A172 (cell line): Measurements from ENCODE around the gene ZSCAN20. TPM values are rescaled to one million over a fixed set of nuclear protein-coding genes. Genes with fewer than 3 reads are reported as not detected.

Experiments used
- DNase-seq: peaks from one replicate; pipeline ENCODE4 v3.0.0-alpha.2; 2015; ENCODE audit warnings: low spot score
- total RNA-seq: library from RNA; depleted of rRNA; stranded (reverse); fragments of >200 nt; shearing (Covaris generic); gene quantifications from 2 replicates; pipeline ENCODE4 v1.2.3, GENCODE V29; 2014

Gene ZSCAN20
- total RNA-seq, 1 experiment from 2014 or later: 4.0 TPM

GRCh38 chr1:33443705-33444180 is 28.7 kb upstream of the ZSCAN20 start:
- DNase-seq: no peak

- DNase-seq: no peak
Observed at GRCh38 chr1:33445108-33445507, 27.3 kb upstream of the ZSCAN20 start.

GRCh38 chr1:33446590-33446989 is 25.9 kb upstream of the ZSCAN20 start:
- DNase-seq: no peak

GRCh38 chr1:33454646-33455282 is 17.7 kb upstream of the ZSCAN20 start:
- DNase-seq: peak; percentile 40

GRCh38 chr1:33455539-33456501 is 16.6 kb upstream of the ZSCAN20 start:
- DNase-seq: peak; percentile 82

- no peak for DNase-seq
Observed at GRCh38 chr1:33456502-33456886, 16.0 kb upstream of the ZSCAN20 start.

- DNase-seq: no peak
Observed at GRCh38 chr1:33459691-33460090, 12.8 kb upstream of the ZSCAN20 start.

- no peak for DNase-seq
Observed at GRCh38 chr1:33460144-33460543, 12.3 kb upstream of the ZSCAN20 start.

GRCh38 chr1:33460947-33461629 is 11.4 kb upstream of the ZSCAN20 start:
- DNase-seq: no peak

- DNase-seq: no peak
Observed at GRCh38 chr1:33462405-33463164, 9.9 kb upstream of the ZSCAN20 start.

GRCh38 chr1:33464552-33464951 is 7.9 kb upstream of the ZSCAN20 start:
- DNase-seq: no peak

GRCh38 chr1:33465316-33465715 is 7.1 kb upstream of the ZSCAN20 start:
- no peak for DNase-seq

- DNase-seq: no peak
Observed at GRCh38 chr1:33466159-33466558, 6.3 kb upstream of the ZSCAN20 start.

GRCh38 chr1:33468011-33468410 is 4.4 kb upstream of the ZSCAN20 start:
- no peak for DNase-seq

- peak; percentile 23 for DNase-seq
Observed at GRCh38 chr1:33468531-33468930, 3.9 kb upstream of the ZSCAN20 start.

- DNase-seq: no peak
Observed at GRCh38 chr1:33468967-33469366, 3.5 kb upstream of the ZSCAN20 start.

GRCh38 chr1:33469691-33470090 is 2.8 kb upstream of the ZSCAN20 start:
- no peak for DNase-seq

GRCh38 chr1:33470495-33471012 is 1.9 kb upstream of the ZSCAN20 start:
- DNase-seq: peak; percentile 79

- no peak for DNase-seq
Observed at GRCh38 chr1:33471416-33471815, 1.0 kb upstream of the ZSCAN20 start.

- no peak for DNase-seq
Observed at GRCh38 chr1:33473900-33474299, 1.5 kb downstream of the ZSCAN20 start.

- no peak for DNase-seq
Observed at GRCh38 chr1:33477451-33477850, 5.0 kb downstream of the ZSCAN20 start.
